ENCODE results near the gene HELZ. TPM values are rescaled to one million over a fixed set of nuclear protein-coding genes. Genes with fewer than 3 reads are reported as not detected.

HELZ gene
- total and polyA plus RNA-seq, 2 donors (not counting 3 experiments of a cell fraction or from before 2014, with no cell fraction given) = 8.0 to 47.3 TPM

DNA sequence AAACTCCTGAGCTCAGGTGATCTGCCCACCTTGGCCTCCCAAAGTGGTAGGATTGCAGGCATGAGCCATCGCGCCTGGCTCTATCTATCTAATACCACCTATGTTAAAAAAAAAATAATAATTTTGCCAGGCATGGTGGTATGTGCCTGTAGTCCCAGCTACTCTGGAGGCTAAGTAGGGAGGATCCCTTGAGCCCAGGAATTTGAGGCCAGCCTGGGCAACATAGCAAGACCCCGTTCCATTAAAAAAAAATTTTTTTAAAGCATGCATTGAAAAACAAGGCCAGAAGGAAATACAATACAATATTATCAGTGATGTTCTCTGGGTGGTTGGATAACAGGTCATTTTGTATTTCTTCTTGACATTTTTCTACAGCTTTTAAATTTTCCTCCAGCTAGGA, 45.2 kb upstream of the HELZ start:
- BruUV-seq (replicated peaks) = no TSS peak
- Histone ChIP-seq H3K9me3 (replicated peaks; ENCODE audit: control insufficient read depth, insufficient read depth, low read length) (no peaks in the 10 kb centered on the region), H3K9me1 (replicated peaks; ENCODE audit: control insufficient read depth, extremely low read depth, insufficient read depth, low read length) (no peaks in the 10 kb centered on the region), H2AFZ (ENCODE audit: low read depth, low read length) (no peak overlapping the region), H3K4me2 (ENCODE audit: insufficient read depth, low read length) (no peak overlapping the region), H3K36me3 (ENCODE audit: control insufficient read depth in 2 of 2, extremely low read depth in 1 of 2, insufficient read depth in 2 of 2, low read length in 2 of 2) (no peaks in the 10 kb centered on the region), H3K4me1 (ENCODE audit: control insufficient read depth, extremely low read depth, insufficient read depth, low read length) (peaks cover 7% of the 10 kb centered on the region), H4K20me1 (replicated peaks; ENCODE audit: control insufficient read depth, extremely low read depth, insufficient read depth, low read length) (no peaks in the 10 kb centered on the region), H3K79me2 (ENCODE audit: control insufficient read depth, insufficient read depth, low read length) (no peaks in the 10 kb centered on the region), H3K27ac (ENCODE audit: insufficient read depth, low read depth, low read length) (no peak overlapping the region), H3K27me3 (ENCODE audit: control insufficient read depth in 2 of 2, insufficient read depth in 2 of 2, low read length in 2 of 2) (no peaks in the 10 kb centered on the region), H3K9ac (replicated peaks; ENCODE audit: extremely low read depth, insufficient read depth, low read length) (no peak overlapping the region), H3K4me3 (replicated peaks in 1 of 3; ENCODE audit: insufficient read depth in 1 of 3, low read depth in 1 of 3, low read length in 3 of 3) (no peak overlapping the region)
- CTCF ChIA-PET = interaction anchor here (1.3 to 6.1 kb wide), 4 partner anchors 9 to 70 kb away, joined by 3 to 53 read pairs (median 4); no protein-coding TSS in a partner anchor
- TF ChIP-seq, protein P1, sequence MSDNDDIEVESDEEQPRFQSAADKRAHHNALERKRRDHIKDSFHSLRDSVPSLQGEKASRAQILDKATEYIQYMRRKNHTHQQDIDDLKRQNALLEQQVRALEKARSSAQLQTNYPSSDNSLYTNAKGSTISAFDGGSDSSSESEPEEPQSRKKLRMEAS (IDR thresholded peaks at IDR 0.05; ENCODE audit: insufficient read depth, insufficient read length) = no peak
- TF ChIP-seq POLR2AphosphoS5 (IDR thresholded peaks at IDR 0.05; ENCODE audit: insufficient read depth, low read depth, low read length) = no peak
- TF ChIP-seq, protein P2, sequence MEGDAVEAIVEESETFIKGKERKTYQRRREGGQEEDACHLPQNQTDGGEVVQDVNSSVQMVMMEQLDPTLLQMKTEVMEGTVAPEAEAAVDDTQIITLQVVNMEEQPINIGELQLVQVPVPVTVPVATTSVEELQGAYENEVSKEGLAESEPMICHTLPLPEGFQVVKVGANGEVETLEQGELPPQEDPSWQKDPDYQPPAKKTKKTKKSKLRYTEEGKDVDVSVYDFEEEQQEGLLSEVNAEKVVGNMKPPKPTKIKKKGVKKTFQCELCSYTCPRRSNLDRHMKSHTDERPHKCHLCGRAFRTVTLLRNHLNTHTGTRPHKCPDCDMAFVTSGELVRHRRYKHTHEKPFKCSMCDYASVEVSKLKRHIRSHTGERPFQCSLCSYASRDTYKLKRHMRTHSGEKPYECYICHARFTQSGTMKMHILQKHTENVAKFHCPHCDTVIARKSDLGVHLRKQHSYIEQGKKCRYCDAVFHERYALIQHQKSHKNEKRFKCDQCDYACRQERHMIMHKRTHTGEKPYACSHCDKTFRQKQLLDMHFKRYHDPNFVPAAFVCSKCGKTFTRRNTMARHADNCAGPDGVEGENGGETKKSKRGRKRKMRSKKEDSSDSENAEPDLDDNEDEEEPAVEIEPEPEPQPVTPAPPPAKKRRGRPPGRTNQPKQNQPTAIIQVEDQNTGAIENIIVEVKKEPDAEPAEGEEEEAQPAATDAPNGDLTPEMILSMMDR (IDR thresholded peaks at IDR 0.05; ENCODE audit: extremely low read depth in 1 of 2, insufficient read depth in 1 of 2, low read depth in 1 of 2, low read length in 2 of 2) = no peak
- TF ChIP-seq POLR2A (IDR thresholded peaks at IDR 0.05; ENCODE audit: low read depth, low read length) = no peak
- no peak for TF ChIP-seq GATA2 (IDR thresholded peaks at IDR 0.05; ENCODE audit: insufficient read depth, insufficient read length, low read depth, low read length)
- TF ChIP-seq MYC (IDR thresholded peaks at IDR 0.05; ENCODE audit: low read depth, low read length) = no peak
- TF ChIP-seq EZH2 (IDR thresholded peaks at IDR 0.05; ENCODE audit: borderline replicate concordance, low read depth, low read length, severe bottlenecking) = no peak
- TF ChIP-seq JUN (IDR thresholded peaks at IDR 0.05; ENCODE audit: borderline replicate concordance, insufficient read depth, insufficient read length, low read depth) = no peak
- no peak for TF ChIP-seq FOS (IDR thresholded peaks at IDR 0.05; ENCODE audit: borderline replicate concordance, insufficient read depth, low read length)
- dilution Hi-C loops (cut with MboI; ENCODE audit: extremely low pct_ligation_motif_present, low sequenced_read_pairs) = no loop called here
- peak; percentile 31 for FAIRE-seq
- intact Hi-C loops (cut with micrococcal nuclease) = loop anchor here (5.0 kb wide), 1 partner anchor 43 kb away; the partner anchor contains the start of gene HELZ
- no peak for DNase-seq (ENCODE audit: low read depth, low spot score)
- POLR2A ChIA-PET = no interaction called here
